Stimulated activated CD4-positive, alpha-beta T cell treated with anti-CD3 and anti-CD28 coated beads, Interleukin-2, amount 100 ng/mL, for 48 hours (primary cell): ENCODE data around the gene ANK3.

ENCODE experiments used
- DNase-seq, 2 donors: peaks; one replicate each; pipeline ENCODE4 v3.0.0-alpha.2; 2020

ANK3 gene

GRCh38 chr10:60340973-60341372 lies 48.7 kb downstream of the ANK3 start:
- no peak for DNase-seq

GRCh38 chr10:60339757-60340156 lies 49.9 kb downstream of the ANK3 start:
- no peak for DNase-seq

GRCh38 chr10:60338786-60339185 lies 50.9 kb downstream of the ANK3 start:
- DNase-seq, result no peak

GRCh38 chr10:60338002-60338564 lies 51.6 kb downstream of the ANK3 start:
- DNase-seq, result no peak

- DNase-seq, result no peak
These were observed 52.6 kb downstream of the ANK3 start for GRCh38 chr10:60336901-60337630.

- no peak for DNase-seq
These were observed 54.0 kb downstream of the ANK3 start for GRCh38 chr10:60335708-60336107.

GRCh38 chr10:60334991-60335390 lies 54.7 kb downstream of the ANK3 start:
- no peak for DNase-seq

GRCh38 chr10:60332371-60332770 lies 57.3 kb downstream of the ANK3 start:
- DNase-seq, result no peak

- no peak for DNase-seq
These were observed 57.8 kb downstream of the ANK3 start for GRCh38 chr10:60331886-60332285.

- DNase-seq, result no peak
These were observed 66.5 kb downstream of the ANK3 start for GRCh38 chr10:60323162-60323561.

- DNase-seq, result no peak
These were observed 69.0 kb downstream of the ANK3 start for GRCh38 chr10:60320666-60321065.

GRCh38 chr10:60316029-60316428 lies 73.6 kb downstream of the ANK3 start:
- no peak for DNase-seq

GRCh38 chr10:60315311-60315710 lies 74.4 kb downstream of the ANK3 start:
- DNase-seq, result no peak

- no peak for DNase-seq
These were observed 75.4 kb downstream of the ANK3 start for GRCh38 chr10:60314069-60314940.

GRCh38 chr10:60313589-60313952 lies 76.1 kb downstream of the ANK3 start:
- DNase-seq, result no peak

- no peak for DNase-seq
These were observed 76.7 kb downstream of the ANK3 start for GRCh38 chr10:60312818-60313588.

- DNase-seq, result no peak
These were observed 77.9 kb downstream of the ANK3 start for GRCh38 chr10:60311821-60312220.

- no peak for DNase-seq
These were observed 78.9 kb downstream of the ANK3 start for GRCh38 chr10:60310740-60311139.

GRCh38 chr10:60309891-60310290 lies 79.8 kb downstream of the ANK3 start:
- DNase-seq, result no peak

- DNase-seq, result no peak
These were observed 80.3 kb downstream of the ANK3 start for GRCh38 chr10:60309371-60309770.

GRCh38 chr10:60305380-60305892 lies 84.2 kb downstream of the ANK3 start:
- no peak for DNase-seq

- no peak for DNase-seq
These were observed 84.8 kb downstream of the ANK3 start for GRCh38 chr10:60304829-60305379.

- no peak for DNase-seq
These were observed 85.9 kb downstream of the ANK3 start for GRCh38 chr10:60303778-60304177.
